ENCODE measurements around the gene NBPF1. TPM values are rescaled to one million over a fixed set of nuclear protein-coding genes. Genes with fewer than 3 reads are reported as not detected.
"Not testable (repeated sequence)": the region's sequence is repeated elsewhere in the genome, so short reads cannot be mapped to it uniquely, and the experiment has no call there.

NBPF1 gene
- total RNA-seq, 2 experiments from 2014 or later = 1.9 to 2.4 TPM

DNA sequence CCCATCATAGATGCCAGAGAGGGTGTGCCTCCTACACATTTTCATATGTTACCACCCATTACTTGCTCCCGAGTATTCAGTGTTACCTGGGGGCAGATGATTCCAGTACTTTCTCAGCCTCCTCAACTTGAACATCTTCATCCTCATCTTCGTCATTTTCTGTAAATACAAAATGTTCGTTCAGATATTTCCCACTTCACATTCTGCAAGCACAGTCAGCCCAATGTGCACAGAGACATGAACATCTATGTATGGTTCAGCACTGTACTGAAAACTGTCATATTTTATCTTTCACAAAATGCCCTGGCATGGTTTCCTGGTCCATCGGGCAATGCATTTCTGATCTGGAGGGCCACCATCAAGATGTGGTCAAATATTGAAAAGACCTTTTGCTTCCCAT, 25.7 kb downstream of the NBPF1 start:
- H3K4me3 Mint-ChIP-seq; POLR2A ChIA-PET; H3K36me3 Mint-ChIP-seq; intact Hi-C loops (cut with micrococcal nuclease); H3K4me1 Mint-ChIP-seq (ENCODE audit: low read depth); DNase-seq; H3K9me3 Mint-ChIP-seq; H3K27ac Mint-ChIP-seq; H3K27me3 Mint-ChIP-seq; CTCF ChIA-PET: not testable (repeated sequence)

DNA sequence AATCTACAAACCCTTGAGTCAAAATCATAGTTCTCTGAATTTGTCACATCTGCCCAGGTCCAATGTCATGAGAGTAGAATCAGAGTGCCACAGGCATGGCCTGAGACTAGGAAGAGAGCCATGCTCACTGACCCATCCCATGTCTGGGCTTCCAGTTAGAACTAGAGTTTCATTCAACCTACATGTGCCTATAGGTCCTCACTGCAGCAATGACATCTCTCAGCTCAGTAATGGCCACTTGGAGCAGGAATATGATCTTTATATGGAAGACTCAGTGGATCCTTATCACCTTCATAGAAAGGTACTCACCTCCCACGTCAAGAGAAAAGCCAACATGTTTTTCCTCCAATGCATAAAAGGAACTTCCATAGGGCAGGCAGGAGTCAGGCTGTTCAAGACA, 48.0 kb downstream of the NBPF1 start:
- intact Hi-C loops (cut with micrococcal nuclease); H3K27ac Mint-ChIP-seq; H3K27me3 Mint-ChIP-seq; H3K36me3 Mint-ChIP-seq; H3K4me1 Mint-ChIP-seq (ENCODE audit: low read depth); H3K9me3 Mint-ChIP-seq; DNase-seq; POLR2A ChIA-PET; H3K4me3 Mint-ChIP-seq; CTCF ChIA-PET: not testable (repeated sequence)

DNA sequence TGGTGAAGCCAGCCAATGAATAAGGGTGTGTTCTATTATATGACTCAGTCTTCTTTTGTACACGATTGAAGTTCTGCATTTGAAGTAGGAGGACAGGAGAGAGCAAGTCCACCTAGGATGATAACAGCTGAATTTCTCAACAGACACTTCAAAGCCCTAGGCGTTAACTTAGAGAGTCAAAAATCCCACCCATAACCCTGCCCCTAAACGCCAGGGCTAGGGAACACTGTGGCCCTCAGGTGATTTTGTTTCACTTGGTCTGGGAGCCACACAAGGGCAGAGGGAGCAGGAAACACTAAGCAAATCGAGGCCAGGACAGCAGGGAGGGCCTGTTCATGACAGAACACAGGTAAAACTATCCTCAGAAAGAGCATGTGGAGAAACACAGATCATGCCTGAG, 52.3 kb downstream of the NBPF1 start:
- DNase-seq; H3K4me3 Mint-ChIP-seq; H3K4me1 Mint-ChIP-seq (ENCODE audit: low read depth); H3K27ac Mint-ChIP-seq; CTCF ChIA-PET; intact Hi-C loops (cut with micrococcal nuclease); H3K36me3 Mint-ChIP-seq; POLR2A ChIA-PET; H3K9me3 Mint-ChIP-seq; H3K27me3 Mint-ChIP-seq: not testable (repeated sequence)

DNA sequence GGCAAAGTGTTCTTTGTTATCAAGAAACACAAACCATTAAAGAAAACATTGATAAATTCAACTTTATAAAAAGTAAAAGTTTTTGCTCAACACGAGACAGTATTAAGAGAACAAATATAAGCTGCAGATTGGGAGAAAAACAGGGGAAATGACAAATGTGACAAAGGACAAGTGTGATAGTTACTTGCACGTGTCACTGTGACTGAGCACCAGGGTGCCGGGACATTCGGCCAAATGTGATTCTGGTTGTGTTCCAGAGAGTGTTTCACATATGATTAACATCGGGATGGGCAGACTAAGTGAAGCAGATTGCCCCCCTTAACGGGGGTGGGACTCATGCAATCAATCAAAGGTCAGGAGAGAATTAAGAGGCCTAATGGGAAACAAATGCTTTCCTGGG, 52.9 kb downstream of the NBPF1 start:
- CTCF ChIA-PET; DNase-seq; H3K36me3 Mint-ChIP-seq; H3K4me3 Mint-ChIP-seq; H3K4me1 Mint-ChIP-seq (ENCODE audit: low read depth); POLR2A ChIA-PET; intact Hi-C loops (cut with micrococcal nuclease); H3K27me3 Mint-ChIP-seq; H3K9me3 Mint-ChIP-seq; H3K27ac Mint-ChIP-seq: not testable (repeated sequence)

DNA sequence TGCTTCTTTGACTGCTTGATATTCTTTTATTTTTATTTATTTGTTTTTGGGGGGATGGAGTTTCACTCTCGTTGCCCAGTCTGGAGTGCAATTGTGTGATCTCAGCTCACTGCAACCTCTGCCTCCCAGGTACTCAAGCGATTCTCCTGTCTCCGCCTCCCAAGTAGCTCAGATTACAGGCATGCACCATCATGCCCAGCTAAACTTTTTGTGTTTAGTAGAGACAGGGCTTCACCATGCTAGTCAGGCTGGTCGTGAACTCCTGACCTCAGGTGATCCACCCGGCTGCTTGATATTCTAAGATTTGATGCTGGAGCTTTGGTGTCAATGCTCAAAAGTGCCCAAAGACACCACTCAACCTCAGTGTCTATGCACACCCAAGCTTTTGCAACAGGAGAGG, 53.7 kb downstream of the NBPF1 start:
- POLR2A ChIA-PET; H3K36me3 Mint-ChIP-seq; H3K27me3 Mint-ChIP-seq; DNase-seq; H3K4me1 Mint-ChIP-seq (ENCODE audit: low read depth); H3K27ac Mint-ChIP-seq; H3K4me3 Mint-ChIP-seq; intact Hi-C loops (cut with micrococcal nuclease); H3K9me3 Mint-ChIP-seq; CTCF ChIA-PET: not testable (repeated sequence)

DNA sequence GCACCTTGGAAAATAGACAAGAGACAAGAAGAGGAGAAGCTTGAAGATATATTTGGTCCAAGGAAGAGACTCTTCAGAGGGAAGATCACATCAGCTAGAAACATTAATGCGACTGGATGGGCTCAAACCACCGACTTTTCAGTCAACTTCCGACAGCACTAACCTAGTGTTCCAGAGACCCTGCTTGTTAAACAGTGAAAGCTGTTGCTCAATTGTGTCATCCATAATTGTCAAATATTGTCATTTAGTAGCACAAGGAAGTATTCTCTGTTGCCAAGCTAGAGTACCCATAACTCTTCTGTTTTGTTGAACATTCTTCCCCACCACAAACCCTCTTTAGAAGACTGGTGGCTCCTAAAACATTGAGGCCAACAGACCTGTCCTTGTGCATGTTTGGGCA, 56.3 kb downstream of the NBPF1 start:
- POLR2A ChIA-PET; H3K27me3 Mint-ChIP-seq; H3K27ac Mint-ChIP-seq; DNase-seq; H3K9me3 Mint-ChIP-seq; H3K4me3 Mint-ChIP-seq; intact Hi-C loops (cut with micrococcal nuclease); H3K36me3 Mint-ChIP-seq; H3K4me1 Mint-ChIP-seq (ENCODE audit: low read depth); CTCF ChIA-PET: not testable (repeated sequence)

DNA sequence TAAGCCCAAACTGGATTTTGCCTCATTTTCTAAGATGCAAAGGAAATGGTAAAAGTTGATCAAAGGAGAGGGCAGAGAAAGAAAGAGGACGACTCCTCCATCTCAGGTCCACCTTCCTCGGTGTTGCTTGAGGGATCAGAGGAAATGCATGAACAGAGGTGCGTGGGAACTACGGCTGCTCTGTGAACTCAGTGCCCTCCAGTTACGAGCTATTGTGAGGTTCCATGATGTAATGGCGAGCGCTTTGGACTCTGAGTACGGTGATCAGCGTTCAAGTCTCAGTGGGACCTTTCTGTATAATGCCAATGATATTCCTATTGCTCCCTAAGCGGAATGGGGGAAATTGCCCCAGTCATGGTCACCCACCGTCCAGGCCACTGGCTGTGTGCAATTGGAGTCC, 60.1 kb downstream of the NBPF1 start:
- H3K27ac Mint-ChIP-seq; H3K27me3 Mint-ChIP-seq; H3K9me3 Mint-ChIP-seq; DNase-seq; H3K36me3 Mint-ChIP-seq; intact Hi-C loops (cut with micrococcal nuclease); POLR2A ChIA-PET; H3K4me1 Mint-ChIP-seq (ENCODE audit: low read depth); H3K4me3 Mint-ChIP-seq; CTCF ChIA-PET: not testable (repeated sequence)

DNA sequence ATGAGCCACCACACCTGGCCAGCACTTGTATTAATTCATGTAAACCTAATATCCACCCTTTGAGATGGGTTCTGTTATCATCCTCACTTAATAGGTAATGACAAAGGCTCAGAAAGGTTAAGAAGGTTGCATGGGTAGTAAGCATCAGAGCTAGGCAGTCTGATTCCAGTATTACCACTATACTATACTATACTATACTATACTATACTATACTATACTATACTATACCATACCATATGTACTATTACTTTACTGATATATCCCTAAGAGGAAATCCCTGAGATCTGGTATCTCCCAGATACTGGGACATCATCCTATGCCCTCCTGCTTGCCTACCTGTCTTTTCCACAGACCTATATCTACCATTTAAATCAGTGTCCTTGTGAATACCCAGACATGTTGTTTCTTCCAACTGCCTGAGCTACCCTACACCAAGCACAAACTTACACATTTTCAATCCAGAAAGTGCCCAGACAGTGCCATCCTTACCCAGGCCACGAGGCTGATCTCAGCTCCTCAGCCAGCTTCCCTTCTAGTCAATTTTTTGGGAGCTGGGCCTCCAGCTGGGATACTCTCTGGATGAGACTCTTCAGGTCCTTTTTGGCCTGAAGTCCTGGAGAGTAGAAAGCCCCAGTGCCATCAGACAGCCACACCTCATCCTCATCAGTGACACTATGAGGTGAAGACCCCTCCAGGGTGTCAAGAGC, 63.0 kb downstream of the NBPF1 start:
- H3K4me1 Mint-ChIP-seq (ENCODE audit: low read depth); DNase-seq; H3K27me3 Mint-ChIP-seq; H3K36me3 Mint-ChIP-seq; H3K27ac Mint-ChIP-seq; POLR2A ChIA-PET; H3K4me3 Mint-ChIP-seq; CTCF ChIA-PET; intact Hi-C loops (cut with micrococcal nuclease); H3K9me3 Mint-ChIP-seq: not testable (repeated sequence)

DNA sequence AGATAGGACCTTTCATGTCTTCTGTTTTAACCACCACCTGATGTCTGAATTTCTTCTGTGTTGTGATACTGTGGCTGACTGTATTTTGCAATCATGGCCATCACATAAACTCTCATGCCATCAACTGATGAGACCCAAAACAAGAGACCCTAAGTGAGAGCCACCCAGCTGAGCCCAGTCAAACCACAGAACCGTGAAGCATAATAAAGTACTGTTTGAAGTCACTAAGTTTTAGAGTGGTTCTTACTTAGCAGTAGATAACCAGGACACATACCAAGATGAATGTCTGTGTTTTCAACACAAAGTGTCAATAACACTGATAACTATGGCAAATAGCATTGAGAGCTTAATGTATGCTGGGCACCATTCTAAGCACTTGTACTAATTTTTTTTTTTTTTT, 63.8 kb downstream of the NBPF1 start:
- CTCF ChIA-PET; intact Hi-C loops (cut with micrococcal nuclease); H3K36me3 Mint-ChIP-seq; H3K27ac Mint-ChIP-seq; DNase-seq; POLR2A ChIA-PET; H3K27me3 Mint-ChIP-seq; H3K9me3 Mint-ChIP-seq; H3K4me1 Mint-ChIP-seq (ENCODE audit: low read depth); H3K4me3 Mint-ChIP-seq: not testable (repeated sequence)

DNA sequence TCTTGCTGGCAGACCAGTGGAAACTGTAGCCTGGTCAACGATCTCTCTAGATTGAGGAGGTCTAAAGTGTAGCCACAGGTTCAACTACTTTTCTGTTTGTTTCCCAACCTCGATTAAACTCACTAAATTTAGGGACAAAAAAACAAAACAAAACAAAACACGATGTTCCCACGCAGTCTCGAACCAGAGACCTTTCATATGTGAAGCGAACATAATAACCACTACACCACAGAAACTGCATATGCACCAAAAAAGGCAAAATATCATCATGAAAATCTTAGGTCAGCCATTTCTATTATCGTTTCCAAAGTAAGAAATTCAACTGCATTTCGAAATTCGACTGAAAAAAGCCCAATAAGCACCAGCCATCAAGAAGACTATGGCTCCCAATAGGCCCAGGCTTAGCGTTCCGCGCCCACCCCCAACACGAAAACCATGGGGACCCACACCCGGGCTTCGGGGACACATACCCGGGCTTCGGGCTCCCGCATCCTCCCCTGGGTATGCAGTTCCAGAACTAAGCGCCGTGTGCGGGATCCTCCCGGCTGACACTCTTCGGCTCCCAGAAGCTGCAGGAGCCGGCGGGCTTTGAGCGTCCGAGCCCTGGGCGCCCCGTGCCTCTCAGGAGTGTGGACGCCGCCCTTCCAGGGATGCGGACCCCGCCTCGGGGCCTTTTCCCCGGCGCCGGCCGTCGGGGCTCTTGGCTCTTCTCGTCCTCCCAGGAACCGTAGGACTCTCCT, 65.7 kb downstream of the NBPF1 start:
- intact Hi-C loops (cut with micrococcal nuclease); CTCF ChIA-PET; POLR2A ChIA-PET; H3K27me3 Mint-ChIP-seq; DNase-seq; H3K9me3 Mint-ChIP-seq; H3K4me3 Mint-ChIP-seq; H3K4me1 Mint-ChIP-seq (ENCODE audit: low read depth); H3K27ac Mint-ChIP-seq; H3K36me3 Mint-ChIP-seq: not testable (repeated sequence)

DNA sequence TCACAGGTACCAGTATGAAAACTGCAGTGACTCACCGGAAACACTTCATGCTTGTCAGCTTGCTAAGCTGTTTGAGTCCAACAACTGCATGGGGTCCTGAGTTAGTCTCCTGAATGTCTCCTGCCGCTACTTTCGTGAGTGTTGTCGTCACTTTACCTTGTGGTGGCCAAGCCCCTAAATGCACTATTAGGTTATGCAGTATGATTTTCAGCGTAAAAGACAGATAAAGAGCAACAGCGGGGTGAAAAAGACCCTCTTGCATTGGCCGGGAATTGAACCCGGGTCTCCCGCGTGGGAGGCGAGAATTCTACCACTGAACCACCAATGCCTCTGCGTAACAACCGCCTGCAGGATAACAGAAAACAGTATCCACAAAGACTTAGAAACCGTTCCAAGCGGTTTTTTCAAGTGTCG, 67.7 kb downstream of the NBPF1 start:
- H3K27ac Mint-ChIP-seq; H3K4me1 Mint-ChIP-seq (ENCODE audit: low read depth); intact Hi-C loops (cut with micrococcal nuclease); H3K9me3 Mint-ChIP-seq; H3K4me3 Mint-ChIP-seq; H3K27me3 Mint-ChIP-seq; H3K36me3 Mint-ChIP-seq; CTCF ChIA-PET; POLR2A ChIA-PET: not testable (repeated sequence)
- DNase-seq = peak; percentile 44

DNA sequence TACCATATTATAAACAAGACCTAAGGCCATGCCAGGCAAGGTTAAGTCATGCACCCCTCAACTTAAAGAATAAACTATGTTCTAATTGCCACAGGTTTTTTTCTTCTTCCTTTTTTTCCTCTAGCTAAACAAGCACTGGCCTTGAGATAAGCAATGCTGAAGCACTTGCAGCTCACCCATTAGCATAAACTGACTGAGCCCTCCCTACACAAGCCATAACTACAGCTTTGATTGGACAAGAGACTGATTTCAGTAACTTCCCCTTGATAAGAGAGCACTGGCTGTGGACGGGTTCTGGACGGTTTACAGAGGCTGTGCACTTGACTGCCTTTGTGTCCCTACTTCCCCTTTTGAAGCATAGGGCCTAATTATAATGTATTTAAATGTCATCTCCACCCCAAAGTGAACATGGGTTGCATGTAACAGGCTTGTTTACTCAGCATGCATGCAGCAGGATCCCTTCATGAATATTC, 72.9 kb downstream of the NBPF1 start:
- H3K36me3 Mint-ChIP-seq; H3K4me1 Mint-ChIP-seq (ENCODE audit: low read depth); H3K27ac Mint-ChIP-seq; H3K4me3 Mint-ChIP-seq; intact Hi-C loops (cut with micrococcal nuclease); DNase-seq; H3K9me3 Mint-ChIP-seq; CTCF ChIA-PET; POLR2A ChIA-PET: not testable (repeated sequence)
- peaks cover 12% of the 10 kb centered on the region for H3K27me3 Mint-ChIP-seq

DNA sequence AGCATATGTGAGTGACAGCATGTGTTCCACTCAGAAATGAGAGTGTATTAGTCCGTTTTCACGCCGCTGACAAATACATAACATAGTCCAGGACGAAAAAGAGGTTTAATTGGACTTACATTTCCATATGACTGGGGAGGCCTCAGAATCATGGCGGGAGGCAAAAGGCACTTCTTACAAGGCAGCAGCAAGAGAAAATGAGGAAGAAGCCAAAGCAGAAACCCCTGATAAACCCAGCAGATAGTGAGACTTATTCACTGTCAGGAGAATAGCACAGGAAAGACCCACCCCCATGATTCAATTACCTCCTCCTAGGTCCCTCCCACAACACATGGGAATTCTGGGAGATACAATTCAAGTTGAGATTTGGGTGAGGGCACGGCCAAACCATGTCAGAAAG, 75.8 kb downstream of the NBPF1 start:
- CTCF ChIA-PET; DNase-seq; intact Hi-C loops (cut with micrococcal nuclease); H3K27ac Mint-ChIP-seq; H3K4me3 Mint-ChIP-seq; H3K4me1 Mint-ChIP-seq (ENCODE audit: low read depth); H3K9me3 Mint-ChIP-seq; POLR2A ChIA-PET; H3K36me3 Mint-ChIP-seq: not testable (repeated sequence)
- peaks cover 25% of the 10 kb centered on the region for H3K27me3 Mint-ChIP-seq

All from activated CD4-positive, alpha-beta memory T cell treated with anti-CD3 and anti-CD28 coated beads for 36 hours (primary cell).